HepG2 (cell line): Measurements from ENCODE around the gene DCUN1D3. TPM values are rescaled to one million over a fixed set of nuclear protein-coding genes. Genes with fewer than 3 reads are reported as not detected.

ENCODE experiments used
- ATAC-seq: fragments of 200-7000 bp; cut with Tn5 transposase; 3 replicates; pipeline ENCODE4 v1.9.1; 2020; ENCODE audit warnings: mild to moderate bottlenecking, moderate library complexity
- BruUV-seq: library from RNA; stranded (reverse); fragments of 400-500 nt; replicated peaks from 2 replicates; lab custom pipeline; 2021; lab: Mats Ljungman, UMichigan
- CTCF ChIA-PET: fragments of 300-600 bp; formaldehyde crosslinking; extraction: SDS; loops from one replicate; lab custom pipeline; 2021; ENCODE audit warnings: low total read pairs, inconsistent platforms, low intra/inter-chr PET ratio; lab: Yijun Ruan, JAX
- POLR2A ChIA-PET: fragments of 350-600 bp; sonication (Branson Sonifier 250); formaldehyde crosslinking; loops from one replicate; lab custom pipeline; 2020; ENCODE audit warnings: antibody characterized with exemption, inconsistent platforms; lab: Yijun Ruan, JAX
- DNase-seq: peaks from one replicate; pipeline ENCODE4 v3.0.0-alpha.2; 2015; ENCODE audit warnings: low spot score
- FAIRE-seq: peaks from 3 replicates; lab custom pipeline; 2011; peaks lifted over from hg19 to GRCh38; lab: Jason Lieb, UNC
- H2AFZ ChIP-seq: one replicate; pipeline ENCODE4 v1.6.1; 2011; ENCODE audit warnings: low read length, inconsistent platforms
- H3K27ac ChIP-seq: fragments of 300-600 bp; 3 replicates; pipeline ENCODE4 v1.8.0; 2011; ENCODE audit warnings: mixed run types, mild to moderate bottlenecking, mixed read lengths, low read length, inconsistent platforms; ENCODE audit not compliant: insufficient read depth; ENCODE audit errors: extremely low read length
- H3K27me3 ChIP-seq, 2 experiments: fragments of 200-600 bp in 1 of 2; 2 replicates in 1 of 2; 3 replicates in 1 of 2; pipeline versions ENCODE4 v1.6.0 to v1.8.0; 2011; ENCODE audit warnings: low read length in 2 of 2, mild to moderate bottlenecking in 2 of 2, moderate library complexity in 2 of 2, inconsistent platforms in 1 of 2; ENCODE audit not compliant: insufficient read depth in 2 of 2, control insufficient read depth in 1 of 2
- H3K36me3 ChIP-seq, 2 experiments: fragments of 200-600 bp in 1 of 2; replicated peaks in 1 of 2; 2 replicates in 1 of 2; 3 replicates in 1 of 2; pipeline versions ENCODE4 v1.5.1 to v1.8.0; 2011; ENCODE audit warnings: low read length in 2 of 2, inconsistent platforms in 1 of 2; ENCODE audit not compliant: insufficient read depth in 2 of 2, control insufficient read depth in 1 of 2
- H3K4me1 ChIP-seq: 2 replicates; pipeline ENCODE4 v1.5.1; 2012; ENCODE audit warnings: low read length, inconsistent platforms; ENCODE audit not compliant: insufficient read depth
- H3K4me2 ChIP-seq: 2 replicates; pipeline ENCODE4 v1.6.0; 2011; ENCODE audit warnings: low read depth, low read length, inconsistent platforms
- H3K4me3 ChIP-seq, 3 experiments: fragments of 200-600 bp in 1 of 3; sonication (generic), shearing (Covaris generic) in 1 of 3; replicated peaks in 1 of 3; 2 replicates each; pipeline ENCODE4 v1.5.1; 2011 to 2016; ENCODE audit warnings: low read length in 3 of 3, inconsistent platforms in 2 of 3, low read depth in 2 of 3, mild to moderate bottlenecking in 2 of 3, control low read depth in 1 of 3, mixed read lengths in 1 of 3; ENCODE audit not compliant: insufficient read depth in 1 of 3
- H3K79me2 ChIP-seq: one replicate; pipeline ENCODE4 v1.6.1; 2011; ENCODE audit warnings: low read length, inconsistent platforms; ENCODE audit not compliant: insufficient read depth
- H3K9ac ChIP-seq: 2 replicates; pipeline ENCODE4 v1.6.0; 2011; ENCODE audit warnings: mild to moderate bottlenecking, low read depth, low read length, inconsistent platforms; ENCODE audit not compliant: insufficient read depth
- H3K9me3 ChIP-seq: 2 replicates; pipeline ENCODE4 v1.5.1; 2012; ENCODE audit warnings: mild to moderate bottlenecking, low read length
- H4K20me1 ChIP-seq: 2 replicates; pipeline ENCODE4 v1.6.0; 2011; ENCODE audit warnings: inconsistent platforms, mild to moderate bottlenecking, low read length, moderate library complexity; ENCODE audit not compliant: insufficient read depth
- AKAP8 ChIP-seq: sonication (generic); formaldehyde crosslinking; IDR thresholded peaks from 2 replicates; pipeline ENCODE4 v1.5.1; 2020; ENCODE audit warnings: mild to moderate bottlenecking, missing genetic modification reagents
- HES4 ChIP-seq: sonication (generic); formaldehyde crosslinking; IDR thresholded peaks from 2 replicates; pipeline ENCODE4 v1.9.0; 2021; ENCODE audit warnings: mild to moderate bottlenecking, missing genetic modification reagents, borderline replicate concordance
- HNRNPH1 ChIP-seq: fragments of 200-400 bp; formaldehyde crosslinking; optimal IDR thresholded peaks from 2 replicates; pipeline ENCODE3; 2017; ENCODE audit warnings: mild to moderate bottlenecking, low read depth, low read length
- MIXL1 ChIP-seq: IDR thresholded peaks from 2 replicates; pipeline ENCODE4 v1.6.1; 2016
- NFE2L2 ChIP-seq: fragments of 150-350 bp; IDR thresholded peaks from 2 replicates; pipeline ENCODE4 v1.6.1; 2014; ENCODE audit warnings: low read length
- PRDM4 ChIP-seq: sonication (generic); formaldehyde crosslinking; IDR thresholded peaks from 2 replicates; pipeline ENCODE4 v1.9.0; 2021; ENCODE audit warnings: missing genetic modification reagents, borderline replicate concordance
- SIN3B ChIP-seq: fragments of 150-350 bp; IDR thresholded peaks from 2 replicates; pipeline ENCODE4 v1.6.1; 2014; ENCODE audit warnings: low read length
- SP140L ChIP-seq: sonication (generic); formaldehyde crosslinking; IDR thresholded peaks from 2 replicates; pipeline ENCODE4 v1.4.0; 2020; ENCODE audit warnings: missing genetic modification reagents, borderline replicate concordance
- SRY ChIP-seq: sonication (generic); formaldehyde crosslinking; IDR thresholded peaks from 2 replicates; pipeline ENCODE4 v1.8.0; 2022; ENCODE audit warnings: mild to moderate bottlenecking, missing genetic modification reagents
- TRAFD1 ChIP-seq: sonication (generic); formaldehyde crosslinking; IDR thresholded peaks from 2 replicates; pipeline ENCODE4 v1.5.1; 2020; ENCODE audit warnings: missing genetic modification reagents, mild to moderate bottlenecking, borderline replicate concordance
- ZNF136 ChIP-seq: sonication (generic); formaldehyde crosslinking; IDR thresholded peaks from 2 replicates; pipeline ENCODE4 v1.8.1; 2022; ENCODE audit warnings: low read depth, mild to moderate bottlenecking, moderate library complexity, missing genetic modification reagents
- ZNF687 ChIP-seq: sonication (generic); formaldehyde crosslinking; IDR thresholded peaks from 2 replicates; pipeline ENCODE4 v1.5.1; 2020; ENCODE audit warnings: mild to moderate bottlenecking, missing genetic modification reagents, moderate library complexity
- WGBS: methylation state at CpG from one replicate; pipeline ENCODE4 v1.1.6; 2017; ENCODE audit warnings: low lambda C conversion rate; 5-methylcytosine and 5-hydroxymethylcytosine counted together
- in situ Hi-C: cut with HindIII; loops from 2 replicates; pipeline ENCODE4 v1.10.0; 2017; ENCODE audit warnings: low pct_unique_long_range_greater_than_20kb; ENCODE audit not compliant: extremely low pct_ligation_motif_present
- intact Hi-C: fragments of 100-400 bp; cut with micrococcal nuclease; formaldehyde crosslinking; loops from one replicate; pipeline ENCODE4 v1.10.0; 2022; ENCODE audit not compliant: unreplicated experiment
- polyA plus RNA-seq, 8 experiments: library from polyadenylated mRNA; depleted of rRNA in 3 of 8; stranded (reverse) in 7 of 8; unstranded in 1 of 8; fragments of >200 nt; fragmentation: Illumina TruSeq in 4 of 8; extraction: Trizol in 4 of 8; gene quantifications; 2 replicates each; pipeline versions ENCODE4 v1.2.1 to v1.2.3, GENCODE V29; 2011 to 2016; ENCODE audit warnings: low read depth in 4 of 8, missing spikeins in 1 of 8, mixed read lengths in 1 of 8; ENCODE audit not compliant: insufficient read depth in 1 of 8
- total RNA-seq, 5 experiments: library from RNA; depleted of rRNA; stranded (reverse); fragments of >200 nt; fragmentation: Illumina TruSeq; extraction: Trizol; gene quantifications; 2 replicates each; pipeline ENCODE4 v1.2.3, GENCODE V29; 2016; ENCODE audit warnings: low read depth in 1 of 5
- TF ChIP-seq, protein P1 (sequence below): sonication (generic); formaldehyde crosslinking; IDR thresholded peaks from 2 replicates; pipeline ENCODE4 v1.4.0; 2020; ENCODE audit warnings: missing genetic modification reagents
- TF ChIP-seq, protein P2 (sequence below): sonication (generic); formaldehyde crosslinking; IDR thresholded peaks from 2 replicates; pipeline ENCODE4 v1.8.1; 2023; ENCODE audit warnings: mild to moderate bottlenecking, missing genetic modification reagents

Gene DCUN1D3
- total and polyA plus RNA-seq, 2 of the 13 experiments (the other 11 are each of a cell fraction or from before 2014, with no cell fraction given) = 5.0 to 19.3 TPM

GRCh38 chr16:20807862-20808261 lies 92.3 kb downstream of the DCUN1D3 start:
- in situ Hi-C loops (no loop called here), intact Hi-C loops (no loop called here)
- FAIRE-seq = no peak
- H3K4me3 ChIP-seq = peak overlapping the region; percentile 72 to 98 (median 87); a peak in 2 of 6 replicates
- H3K36me3 ChIP-seq = no peaks in the 10 kb centered on the region
- no peak overlapping the region for H3K27ac ChIP-seq
- H3K4me2 ChIP-seq = peak overlapping the region; percentile 83
- no peak for DNase-seq
- H3K4me1 ChIP-seq = peaks cover 40% of the 10 kb centered on the region
- ChIA-PET CTCF (no interaction called here), POLR2A (no interaction called here)
- H3K27me3 ChIP-seq = no peaks in the 10 kb centered on the region; a peak in 1 of 5 replicates
- no peaks in the 10 kb centered on the region for H4K20me1 ChIP-seq
- no peak for ATAC-seq
- H3K9ac ChIP-seq = peak overlapping the region; percentile 89; the same call in 1 of the 2 replicates
- no peak overlapping the region for H2AFZ ChIP-seq
- WGBS = 94% methylated on average over 11 of the region's 11 CpGs
- no peaks in the 10 kb centered on the region for H3K9me3 ChIP-seq
- H3K79me2 ChIP-seq = peaks cover 6% of the 10 kb centered on the region
- BruUV-seq = no TSS peak
- no peak for TF ChIP-seq ZNF136
- TF ChIP-seq PRDM4 (CRISPR knock-in tag) = no peak
- TF ChIP-seq SP140L (CRISPR knock-in tag) = no peak
- no peak for TF ChIP-seq MIXL1
- TF ChIP-seq, protein P1, sequence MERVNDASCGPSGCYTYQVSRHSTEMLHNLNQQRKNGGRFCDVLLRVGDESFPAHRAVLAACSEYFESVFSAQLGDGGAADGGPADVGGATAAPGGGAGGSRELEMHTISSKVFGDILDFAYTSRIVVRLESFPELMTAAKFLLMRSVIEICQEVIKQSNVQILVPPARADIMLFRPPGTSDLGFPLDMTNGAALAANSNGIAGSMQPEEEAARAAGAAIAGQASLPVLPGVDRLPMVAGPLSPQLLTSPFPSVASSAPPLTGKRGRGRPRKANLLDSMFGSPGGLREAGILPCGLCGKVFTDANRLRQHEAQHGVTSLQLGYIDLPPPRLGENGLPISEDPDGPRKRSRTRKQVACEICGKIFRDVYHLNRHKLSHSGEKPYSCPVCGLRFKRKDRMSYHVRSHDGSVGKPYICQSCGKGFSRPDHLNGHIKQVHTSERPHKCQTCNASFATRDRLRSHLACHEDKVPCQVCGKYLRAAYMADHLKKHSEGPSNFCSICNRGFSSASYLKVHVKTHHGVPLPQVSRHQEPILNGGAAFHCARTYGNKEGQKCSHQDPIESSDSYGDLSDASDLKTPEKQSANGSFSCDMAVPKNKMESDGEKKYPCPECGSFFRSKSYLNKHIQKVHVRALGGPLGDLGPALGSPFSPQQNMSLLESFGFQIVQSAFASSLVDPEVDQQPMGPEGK (CRISPR knock-in tag) = no peak
- no peak for TF ChIP-seq SIN3B
- no peak for TF ChIP-seq NFE2L2
- peak; percentile 44; the same call in 1 of the 2 replicates for TF ChIP-seq AKAP8
- no peak for TF ChIP-seq SRY
- no peak for TF ChIP-seq HNRNPH1
- TF ChIP-seq, protein P2, sequence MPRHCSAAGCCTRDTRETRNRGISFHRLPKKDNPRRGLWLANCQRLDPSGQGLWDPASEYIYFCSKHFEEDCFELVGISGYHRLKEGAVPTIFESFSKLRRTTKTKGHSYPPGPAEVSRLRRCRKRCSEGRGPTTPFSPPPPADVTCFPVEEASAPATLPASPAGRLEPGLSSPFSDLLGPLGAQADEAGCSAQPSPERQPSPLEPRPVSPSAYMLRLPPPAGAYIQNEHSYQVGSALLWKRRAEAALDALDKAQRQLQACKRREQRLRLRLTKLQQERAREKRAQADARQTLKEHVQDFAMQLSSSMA (CRISPR knock-in tag) = no peak
- TF ChIP-seq TRAFD1 (CRISPR knock-in tag) = 0 out of 2 replicates have a peak, but pooled peaks have one; percentile 74
- TF ChIP-seq HES4 = no peak
- no peak for TF ChIP-seq ZNF687 (CRISPR knock-in tag)
